Liver (tissue), 9 donors: ENCODE data around the gene ASIC4. TPM values are rescaled to one million over a fixed set of nuclear protein-coding genes. Genes with fewer than 3 reads are reported as not detected.

Experiments
- DNase-seq: peaks from one replicate; pipeline ENCODE4 v3.0.0-alpha.2; 2017; ENCODE audit warnings: low spot score
- H3K27ac ChIP-seq, 2 donors: one replicate each; pipeline ENCODE4 v1.7.0; 2013; ENCODE audit warnings: inconsistent platforms in 2 of 2, low read length in 2 of 2, control low read depth in 1 of 2, low read depth in 1 of 2, mild to moderate bottlenecking in 1 of 2
- H3K27me3 ChIP-seq, 4 donors: one replicate each; pipeline versions ENCODE4 v1.6.1 to v1.7.0; 2013; ENCODE audit warnings: low read length in 3 of 4, inconsistent platforms in 1 of 4, mild to moderate bottlenecking in 1 of 4, moderate library complexity in 1 of 4; ENCODE audit not compliant: control insufficient read depth in 4 of 4, insufficient read depth in 4 of 4
- H3K36me3 ChIP-seq, 4 donors: one replicate each; pipeline versions ENCODE4 v1.6.1 to v1.7.0; 2013; ENCODE audit warnings: low read length in 3 of 4, mild to moderate bottlenecking in 3 of 4, low read depth in 1 of 4, moderate library complexity in 1 of 4; ENCODE audit not compliant: control insufficient read depth in 4 of 4, insufficient read depth in 3 of 4
- H3K4me1 ChIP-seq, 4 donors: one replicate each; pipeline versions ENCODE4 v1.6.1 to v1.7.0; 2013; ENCODE audit warnings: low read length in 3 of 4, mild to moderate bottlenecking in 3 of 4, moderate library complexity in 1 of 4; ENCODE audit not compliant: control insufficient read depth in 4 of 4, insufficient read depth in 4 of 4
- H3K4me3 ChIP-seq, 3 donors: one replicate each; pipeline versions ENCODE4 v1.6.1 to v1.7.0; 2013; ENCODE audit warnings: low read length in 3 of 3, control low read depth in 1 of 3, low read depth in 1 of 3, mild to moderate bottlenecking in 1 of 3
- H3K9ac ChIP-seq, 2 donors: one replicate each; pipeline ENCODE4 v1.7.0; 2013; ENCODE audit warnings: low read length in 2 of 2, mild to moderate bottlenecking in 2 of 2, moderate library complexity in 2 of 2, control low read depth in 1 of 2, low read depth in 1 of 2
- H3K9me3 ChIP-seq, 4 donors: one replicate each; pipeline versions ENCODE4 v1.6.1 to v1.7.0; 2013; ENCODE audit warnings: low read length in 3 of 4; ENCODE audit not compliant: control insufficient read depth in 4 of 4
- EGR1 ChIP-seq, 2 donors: IDR thresholded peaks; 2 replicates each; pipeline ENCODE4 v1.6.1; 2016 to 2018; ENCODE audit warnings: antibody characterized with exemption in 2 of 2, low read depth in 2 of 2
- FOXA1 ChIP-seq: IDR thresholded peaks from 2 replicates; pipeline ENCODE4 v1.6.1; 2016; ENCODE audit warnings: antibody characterized with exemption
- FOXA2 ChIP-seq: IDR thresholded peaks from 2 replicates; pipeline ENCODE4 v1.6.1; 2016; ENCODE audit warnings: antibody characterized with exemption
- HNF4G ChIP-seq: IDR thresholded peaks from 2 replicates; pipeline ENCODE4 v1.6.1; 2016; ENCODE audit warnings: antibody characterized with exemption
- RAD21 ChIP-seq, 2 donors: IDR thresholded peaks; 2 replicates each; pipeline ENCODE4 v1.6.1; 2016; ENCODE audit warnings: antibody characterized with exemption in 2 of 2, mild to moderate bottlenecking in 2 of 2
- REST ChIP-seq: IDR thresholded peaks from 2 replicates; pipeline ENCODE4 v1.6.1; 2016; ENCODE audit warnings: antibody characterized with exemption, mild to moderate bottlenecking
- RXRA ChIP-seq, 2 donors: IDR thresholded peaks; 2 replicates each; pipeline ENCODE4 v1.6.1; 2017 to 2018; ENCODE audit warnings: antibody characterized with exemption in 2 of 2, mild to moderate bottlenecking in 1 of 2
- SP1 ChIP-seq: IDR thresholded peaks from 2 replicates; pipeline ENCODE4 v1.6.1; 2018; ENCODE audit warnings: antibody characterized with exemption, mild to moderate bottlenecking
- YY1 ChIP-seq: IDR thresholded peaks from 2 replicates; pipeline ENCODE4 v1.6.1; 2016; ENCODE audit warnings: antibody characterized with exemption, mild to moderate bottlenecking
- ZBTB33 ChIP-seq: IDR thresholded peaks from 2 replicates; pipeline ENCODE4 v1.6.1; 2016; ENCODE audit warnings: antibody characterized with exemption
- WGBS: extraction: QIAGEN DNeasy Blood & Tissue Kit; methylation state at CpG from one replicate; pipeline ENCODE4 v1.1.7; 2013; 5-methylcytosine and 5-hydroxymethylcytosine counted together
- polyA plus RNA-seq, 2 donors: library from polyadenylated mRNA; stranded (reverse) in 1 of 2; unstranded in 1 of 2; fragments of 200-250 nt in 1 of 2; fragments of >200 nt in 1 of 2; fragmentation: Nextera tagmentation in 1 of 2; extraction: Ambion mirVana in 1 of 2; gene quantifications; one replicate each; pipeline versions ENCODE4 v1.2.1 to v1.2.3, GENCODE V29; 2013 to 2015
- total RNA-seq, 2 donors: library from RNA; depleted of rRNA; stranded (reverse); fragments of >200 nt; gene quantifications; one replicate each; pipeline ENCODE4 v1.2.3, GENCODE V29; 2014
- donor health status: healthy.
- donor health status: healthy.
- donor health status: healthy.
- donor health status: healthy.
- donor health status: healthy.

ASIC4 gene
- total and polyA plus RNA-seq, 4 donors, result 0.08 to 1.5 TPM; not detected in 2

- DNase-seq, result peak; percentile 58
- TF ChIP-seq YY1, result no peak
- Histone ChIP-seq H3K9ac (no peak overlapping the region), H3K36me3 (no peaks in the 10 kb centered on the region), H3K27ac (no peak overlapping the region), H3K9me3 (no peaks in the 10 kb centered on the region), H3K27me3 (peaks cover 0 to 7% (median 0%) of the 10 kb centered on the region in 4 donors), H3K4me1 (peaks cover 5 to 15% (median 12%) of the 10 kb centered on the region in 4 donors), H3K4me3 (peak overlapping the region in 1 of 3 donors; percentile 56)
- 12% methylated on average over 54 of the region's 54 CpGs for WGBS
Observed at GRCh38 chr2:219551441-219552381, 37.4 kb downstream of the ASIC4 start.

GRCh38 chr2:219552382-219553167, 38.3 kb downstream of the ASIC4 start:
- DNase-seq, result peak; percentile 91
- no peaks in the 10 kb centered on the region for H3K9me3 ChIP-seq
- H3K4me1 ChIP-seq, result peaks cover 5 to 15% (median 12%) of the 10 kb centered on the region in 4 donors
- TF ChIP-seq REST (peak; percentile 37), SP1 (peak; percentile 55), FOXA2 (no peak), ZBTB33 (no peak), EGR1 (IDR thresholded peaks at IDR 0.05; ENCODE audit: low read depth in 2 of 2) (no peak), RAD21 (IDR thresholded peaks at IDR 0.05) (no peak)
- peak overlapping the region in 2 of 3 donors; percentile 56 to 67 for H3K4me3 ChIP-seq
- no peaks in the 10 kb centered on the region for H3K36me3 ChIP-seq
- WGBS, result 4% methylated on average over 99 of the region's 99 CpGs
- H3K9ac ChIP-seq, result no peak overlapping the region
- peaks cover 0 to 7% (median 0%) of the 10 kb centered on the region in 4 donors for H3K27me3 ChIP-seq
- no peak overlapping the region for H3K27ac ChIP-seq

GRCh38 chr2:219553168-219553417, 38.8 kb downstream of the ASIC4 start:
- peaks cover 5 to 15% (median 12%) of the 10 kb centered on the region in 4 donors for H3K4me1 ChIP-seq
- TF ChIP-seq ZBTB33 (no peak), FOXA1 (no peak), HNF4G (no peak), RXRA (IDR thresholded peaks at IDR 0.05) (no peak)
- H3K36me3 ChIP-seq, result no peaks in the 10 kb centered on the region
- WGBS, result 26% methylated on average over 7 of the region's 7 CpGs
- no peak overlapping the region for H3K9ac ChIP-seq
- peak overlapping the region in 2 of 3 donors; percentile 56 to 67 for H3K4me3 ChIP-seq
- peaks cover 0 to 7% (median 0%) of the 10 kb centered on the region in 4 donors for H3K27me3 ChIP-seq
- H3K27ac ChIP-seq, result no peak overlapping the region
- no peaks in the 10 kb centered on the region for H3K9me3 ChIP-seq
- DNase-seq, result no peak
